Adrenal gland (tissue), 5 donors: Measurements from ENCODE around the gene ARMC9.

Experiments
- POLR2A ChIP-seq, 2 donors: fragments of 450-650 bp; IDR thresholded peaks; one replicate each; pipeline ENCODE4 v1.6.1; 2017; ENCODE audit warnings: antibody characterized with exemption in 2 of 2, mild to moderate bottlenecking in 2 of 2, moderate library complexity in 1 of 2
- TF ChIP-seq, protein P1 (sequence below), 6 experiments: fragments of 450-650 bp in 4 of 6; fragments of 200-600 bp in 2 of 6; sonication (generic) in 1 of 6; IDR thresholded peaks; 1 replicate in 5 of 6; 2 replicates in 1 of 6; pipeline versions ENCODE4 v1.5.1 to v1.8.0; 2016 to 2021; ENCODE audit warnings: antibody characterized with exemption in 6 of 6, mild to moderate bottlenecking in 2 of 6, moderate library complexity in 1 of 6
- donor health status: DM: no; HTN: no; CAD: no.

DNA sequence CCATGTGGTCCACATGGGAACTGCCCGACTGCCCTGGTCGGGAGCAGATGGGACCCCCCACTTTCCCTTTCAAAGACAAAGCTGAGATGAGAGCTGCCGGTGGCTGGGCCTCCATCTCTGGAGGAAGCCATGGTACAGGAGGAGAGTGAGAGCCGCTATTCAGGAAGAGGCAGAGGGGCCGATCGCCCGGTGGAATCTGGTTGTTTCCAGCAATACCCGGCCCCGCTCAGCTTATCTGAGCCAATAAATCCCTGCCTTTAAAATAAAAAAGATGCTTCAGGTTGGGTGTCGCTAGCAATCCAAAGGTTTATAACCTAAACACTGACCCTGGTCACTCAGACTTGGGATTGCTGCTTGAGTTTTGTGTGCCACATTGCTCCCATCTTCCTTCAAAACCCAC is 181.9 kb downstream of the ARMC9 start:
- TF ChIP-seq, protein P1, sequence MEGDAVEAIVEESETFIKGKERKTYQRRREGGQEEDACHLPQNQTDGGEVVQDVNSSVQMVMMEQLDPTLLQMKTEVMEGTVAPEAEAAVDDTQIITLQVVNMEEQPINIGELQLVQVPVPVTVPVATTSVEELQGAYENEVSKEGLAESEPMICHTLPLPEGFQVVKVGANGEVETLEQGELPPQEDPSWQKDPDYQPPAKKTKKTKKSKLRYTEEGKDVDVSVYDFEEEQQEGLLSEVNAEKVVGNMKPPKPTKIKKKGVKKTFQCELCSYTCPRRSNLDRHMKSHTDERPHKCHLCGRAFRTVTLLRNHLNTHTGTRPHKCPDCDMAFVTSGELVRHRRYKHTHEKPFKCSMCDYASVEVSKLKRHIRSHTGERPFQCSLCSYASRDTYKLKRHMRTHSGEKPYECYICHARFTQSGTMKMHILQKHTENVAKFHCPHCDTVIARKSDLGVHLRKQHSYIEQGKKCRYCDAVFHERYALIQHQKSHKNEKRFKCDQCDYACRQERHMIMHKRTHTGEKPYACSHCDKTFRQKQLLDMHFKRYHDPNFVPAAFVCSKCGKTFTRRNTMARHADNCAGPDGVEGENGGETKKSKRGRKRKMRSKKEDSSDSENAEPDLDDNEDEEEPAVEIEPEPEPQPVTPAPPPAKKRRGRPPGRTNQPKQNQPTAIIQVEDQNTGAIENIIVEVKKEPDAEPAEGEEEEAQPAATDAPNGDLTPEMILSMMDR (IDR thresholded peaks at IDR 0.05): no peak
- no peak for TF ChIP-seq POLR2A (IDR thresholded peaks at IDR 0.05)
